Hepatic stellate cell (primary cell): ENCODE measurements around the gene NAA80.

Source experiments
- DNase-seq: peaks from one replicate; pipeline ENCODE4 v3.0.0; 2011; ENCODE audit warnings: low spot score

NAA80 gene

DNA sequence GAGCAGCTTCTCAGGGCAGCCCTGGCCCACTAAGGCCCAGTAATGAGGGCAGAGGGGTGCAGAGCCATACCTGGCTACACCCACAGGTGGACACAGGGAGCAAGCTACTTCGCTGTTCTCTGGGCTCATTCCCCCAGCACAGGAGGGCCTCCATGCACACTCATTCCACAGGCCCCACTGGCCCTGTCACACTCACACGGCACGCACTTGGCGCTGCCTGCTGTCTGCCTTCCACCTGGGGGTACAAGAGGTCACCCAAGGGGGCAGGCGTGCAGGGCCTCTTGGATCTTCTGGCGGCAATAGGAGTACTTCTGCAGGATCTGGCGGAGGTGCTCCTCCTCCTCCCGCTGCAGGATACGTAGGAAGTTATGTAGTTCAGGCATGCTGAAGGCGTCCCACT is 31.1 kb upstream of the NAA80 start:
- no peak for DNase-seq

DNA sequence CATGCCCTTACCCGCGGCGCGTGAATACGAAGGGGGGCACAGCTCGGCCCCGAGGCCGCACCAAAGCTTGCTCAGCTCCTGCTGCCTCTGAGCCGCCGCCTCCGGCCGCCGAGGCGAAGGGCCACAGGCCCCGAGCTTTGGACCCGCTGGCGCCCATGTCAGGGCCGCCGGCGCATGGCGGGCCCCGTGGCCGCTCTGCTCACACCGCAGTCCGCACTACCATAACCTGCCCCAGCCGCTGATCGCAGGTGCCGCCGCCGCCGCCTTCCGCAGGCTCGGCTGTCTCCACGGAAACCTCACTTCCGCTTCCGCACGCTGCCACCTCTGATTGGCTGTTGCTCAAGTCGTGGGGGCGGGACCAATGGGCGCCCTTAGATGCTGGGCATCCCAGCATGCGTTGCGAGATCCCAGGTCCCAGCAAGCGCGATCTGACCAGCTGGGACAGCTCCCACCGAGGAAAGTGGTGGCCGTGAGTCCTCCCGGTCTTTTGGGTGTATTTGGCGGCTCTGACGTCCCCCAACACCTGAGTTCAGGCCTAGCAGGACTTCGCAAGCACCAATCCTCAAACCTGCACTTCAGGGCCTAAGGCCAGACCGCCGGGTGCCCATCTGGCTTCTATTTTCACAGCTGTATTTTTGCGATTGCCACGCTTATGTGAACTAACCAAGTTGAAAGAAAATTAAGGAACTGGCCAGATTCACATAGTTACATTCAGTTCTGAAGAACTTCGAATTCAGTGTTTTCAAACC is 28.9 kb upstream of the NAA80 start, which contains the start of gene TUSC2:
TUSC2 (minus strand) TSS at position 281 of the 749 bp plus-strand sequence; CDS start at position 157, 124 bp downstream.
- DNase-seq, result peak; percentile 99

DNA sequence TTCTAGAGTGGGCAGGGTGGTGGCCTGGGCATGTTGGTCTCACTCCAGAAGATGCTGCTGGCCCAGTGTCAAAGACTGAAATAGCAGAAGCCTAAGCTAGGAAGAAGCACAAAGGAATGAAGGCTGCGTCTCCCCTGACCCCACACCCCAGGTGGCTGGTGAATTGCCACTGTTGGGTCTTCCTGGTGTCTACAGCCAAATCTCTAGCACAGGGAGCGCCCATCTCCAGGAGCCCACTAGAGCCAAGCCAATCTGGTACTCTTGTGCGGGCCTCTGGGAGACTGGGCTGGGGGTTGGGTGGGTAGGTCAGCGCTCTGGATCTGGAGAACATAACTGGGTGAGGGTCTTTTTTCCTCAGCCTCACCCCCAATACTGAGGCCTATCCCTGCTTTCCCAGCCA is 27.9 kb upstream of the NAA80 start:
- DNase-seq, result no peak

DNA sequence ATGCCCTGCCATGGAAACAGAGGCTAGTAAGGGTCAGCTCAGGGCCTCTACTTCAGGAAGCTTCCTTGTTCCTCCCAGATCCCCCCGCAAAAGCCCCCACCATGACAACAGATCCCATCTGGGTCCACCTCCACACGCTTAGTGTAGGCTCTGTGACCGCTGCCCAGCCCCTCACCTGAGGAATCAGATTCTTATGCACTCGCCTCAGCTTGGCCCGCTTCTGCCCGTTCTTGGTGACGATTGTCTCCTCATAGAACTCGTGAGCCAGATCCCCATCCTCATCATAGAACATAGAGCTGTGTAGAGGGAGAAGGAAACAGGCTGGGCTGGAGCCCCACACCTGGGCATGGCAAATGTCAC is 27.0 kb upstream of the NAA80 start:
- no peak for DNase-seq

DNA sequence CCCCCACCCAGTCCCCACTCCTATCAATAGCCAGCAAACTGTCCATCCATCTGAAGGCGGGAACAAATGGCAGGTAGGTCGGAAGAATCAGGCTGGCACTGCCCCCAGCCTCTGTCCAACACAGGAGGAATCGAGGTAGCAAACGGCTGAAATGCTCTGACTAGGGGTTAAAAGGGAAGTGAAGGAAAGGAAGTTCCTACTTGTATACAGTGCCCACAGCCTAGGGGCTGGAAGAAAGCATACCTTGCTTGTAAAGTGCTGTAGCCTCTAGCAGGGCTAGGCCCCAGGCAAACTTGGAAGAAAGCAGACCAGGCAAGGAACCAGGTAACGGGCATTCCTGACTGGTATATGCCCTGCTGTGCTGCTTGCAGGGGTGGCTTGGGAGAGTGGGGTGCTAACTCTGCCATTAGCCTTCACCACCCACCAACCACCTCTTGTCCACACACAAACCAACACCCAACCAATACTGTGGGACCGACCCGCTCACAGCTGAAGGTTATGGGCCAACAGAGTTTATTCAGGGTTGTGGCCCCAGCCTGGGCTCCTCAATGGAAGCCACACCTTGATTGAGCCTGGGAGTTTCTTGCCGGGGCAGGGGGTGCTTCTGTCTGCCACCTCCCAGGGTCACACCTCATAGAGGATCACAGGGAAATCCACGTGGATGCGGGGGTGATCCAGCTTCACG is 26.4 kb upstream of the NAA80 start:
- no peak for DNase-seq

DNA sequence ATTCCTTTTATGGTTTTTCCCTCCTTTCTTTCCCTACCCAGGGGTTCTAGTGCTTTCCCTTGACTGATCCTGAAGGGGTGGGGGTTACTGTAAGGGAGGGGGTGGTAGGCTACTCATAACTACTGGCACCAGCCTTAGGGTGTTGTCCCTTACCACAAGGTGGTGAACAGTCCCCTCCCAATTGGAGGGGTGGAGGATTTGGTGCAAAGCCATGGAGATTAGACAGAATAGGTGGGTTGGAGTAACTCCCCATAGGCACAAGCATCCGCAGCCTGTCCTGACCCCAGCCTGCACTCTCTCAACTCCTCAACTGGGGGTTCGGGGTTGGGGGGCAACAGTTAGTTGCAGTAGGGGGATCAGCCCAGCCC is 25.9 kb upstream of the NAA80 start:
- DNase-seq, result no peak

DNA sequence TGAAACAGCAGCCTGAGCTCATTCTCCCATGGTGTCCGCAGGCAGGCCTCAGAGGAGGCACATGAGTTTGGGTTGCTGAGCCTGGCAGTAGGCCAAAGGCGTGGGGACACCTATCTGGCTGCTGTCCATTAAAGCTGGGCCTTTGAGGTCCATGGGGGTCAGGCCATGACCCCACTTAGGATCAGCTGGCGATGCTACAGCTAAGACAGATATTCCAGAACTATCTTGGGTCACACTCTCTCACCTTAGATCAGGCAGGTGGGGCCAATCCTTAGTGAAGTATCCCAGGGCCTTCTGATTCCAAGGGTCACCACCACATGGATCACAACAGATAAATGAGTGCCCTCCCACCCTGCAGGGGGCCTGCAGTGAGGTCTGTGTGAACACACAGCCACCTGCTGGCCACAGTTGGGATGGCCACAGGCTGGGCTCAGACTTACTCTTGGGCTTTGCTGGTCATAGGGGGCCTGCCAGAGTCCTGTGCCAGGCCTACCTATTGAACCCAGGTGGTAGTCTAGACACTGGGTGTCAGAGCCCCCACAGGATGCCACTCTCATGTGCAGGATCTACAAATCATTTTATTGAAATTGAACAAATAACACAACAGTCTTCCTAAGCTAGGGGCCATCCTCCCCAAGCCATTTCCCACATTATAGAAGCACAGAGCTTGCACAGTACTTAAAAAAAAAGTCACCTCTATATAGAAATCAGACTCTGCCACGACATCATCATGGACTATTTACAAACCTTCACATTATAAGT is 25.3 kb upstream of the NAA80 start:
- peak; percentile 81 for DNase-seq

DNA sequence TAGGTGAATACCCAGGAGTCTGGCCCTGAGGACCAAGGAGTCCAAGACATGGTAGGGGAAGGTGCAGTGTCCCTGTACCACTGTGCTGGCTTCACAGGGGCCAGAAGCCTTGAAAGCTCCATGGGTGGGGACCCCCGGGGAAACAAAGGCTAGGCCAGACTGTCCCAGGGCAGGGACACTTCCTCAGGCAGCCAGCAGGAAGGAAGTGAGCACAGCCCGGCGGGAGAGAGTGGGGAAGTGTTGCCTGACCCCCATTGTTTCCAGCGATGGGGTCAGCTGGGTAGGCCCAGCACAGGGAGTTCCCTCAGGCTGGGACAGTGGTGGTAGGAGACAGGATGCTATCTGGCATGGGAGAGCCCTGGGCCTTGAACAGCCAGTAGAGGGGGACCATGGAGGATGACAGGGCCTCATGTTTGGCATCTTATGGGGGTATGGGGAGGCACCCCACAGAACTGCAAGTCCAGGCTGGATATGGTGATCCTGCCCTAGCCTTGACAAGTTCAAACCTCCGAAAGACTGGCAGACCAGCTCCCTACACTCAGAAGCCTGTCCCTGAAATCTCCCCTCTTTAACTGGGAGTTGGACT is 24.5 kb upstream of the NAA80 start:
- no peak for DNase-seq

DNA sequence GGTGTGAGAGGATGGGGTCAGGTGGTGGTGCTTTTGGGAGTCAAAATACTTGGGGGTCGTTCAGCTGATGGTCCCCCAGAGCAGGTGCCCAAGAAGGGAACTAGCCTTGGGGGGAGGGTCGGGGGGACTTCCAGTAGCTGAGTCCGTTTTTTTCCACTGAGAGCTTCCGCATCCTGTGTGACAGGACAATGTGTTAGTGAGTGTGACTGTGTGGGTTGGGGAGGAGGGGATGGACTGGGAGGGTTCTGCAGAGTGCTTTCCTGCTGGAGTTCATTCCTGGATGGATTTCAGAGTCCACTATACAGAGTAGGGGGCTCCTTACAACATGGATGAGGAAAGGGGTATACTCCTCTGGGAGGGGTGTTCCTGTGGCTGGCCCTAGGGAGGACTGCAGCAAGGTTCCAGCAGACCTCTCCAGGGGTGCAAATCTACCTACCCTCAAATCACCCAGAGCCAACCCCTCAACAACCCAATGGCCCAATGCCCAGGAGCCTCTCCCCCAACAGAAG is 23.9 kb upstream of the NAA80 start:
- DNase-seq, result no peak

DNA sequence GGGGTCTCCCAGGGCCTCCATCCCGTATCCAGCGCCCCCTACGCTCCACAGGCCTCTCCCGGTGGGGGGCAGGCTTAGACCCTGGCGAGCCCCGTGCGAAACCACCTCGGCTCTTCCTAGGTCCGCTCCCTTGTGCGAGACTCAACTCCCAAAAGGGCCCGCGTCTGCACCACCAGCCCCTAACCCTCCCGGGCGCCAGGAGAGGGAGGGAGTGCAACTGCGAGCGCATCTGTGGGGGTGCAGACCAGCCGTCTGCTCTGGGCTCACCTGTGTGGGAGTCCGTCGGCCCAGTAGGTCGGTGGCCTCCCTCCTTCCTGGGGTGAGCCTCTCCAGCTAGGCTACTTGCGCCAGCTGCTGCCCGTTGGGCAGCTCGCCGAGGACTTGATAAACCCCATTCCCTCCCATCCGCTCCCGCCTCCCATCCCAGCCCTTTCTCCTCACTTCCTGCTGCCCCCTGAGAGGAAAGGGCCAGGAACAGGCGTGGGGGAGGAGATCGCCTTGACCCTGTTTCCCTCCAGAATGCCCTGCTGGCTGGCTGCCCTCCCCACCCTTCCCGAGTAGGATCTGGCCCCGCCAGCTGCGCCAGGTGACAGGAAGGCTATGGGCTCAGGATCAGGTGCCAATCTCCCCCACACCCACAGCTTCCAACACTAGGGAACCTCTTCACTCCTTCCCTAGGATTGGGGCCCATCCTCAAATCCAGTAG is 23.3 kb upstream of the NAA80 start, which contains the start of gene HYAL2:
HYAL2 (minus strand) TSS at position 360 of the 706 bp plus-strand sequence. CDS start 2,256 bp downstream, outside the sequence.
- DNase-seq, result no peak

DNA sequence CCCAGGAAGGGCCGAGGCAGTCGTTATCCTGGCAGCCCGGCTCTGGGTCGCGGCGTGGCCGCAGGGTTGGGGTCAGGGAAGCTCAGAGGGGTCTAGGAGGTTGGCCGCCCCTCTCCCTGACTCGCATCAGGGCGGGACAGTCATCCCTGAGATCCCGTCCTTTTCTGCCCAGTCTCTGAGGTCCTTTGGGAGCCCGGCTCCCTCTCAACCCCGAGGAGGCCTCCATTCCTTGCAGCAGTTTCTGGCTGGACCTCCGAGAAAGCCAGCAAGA is 22.8 kb upstream of the NAA80 start:
- no peak for DNase-seq

DNA sequence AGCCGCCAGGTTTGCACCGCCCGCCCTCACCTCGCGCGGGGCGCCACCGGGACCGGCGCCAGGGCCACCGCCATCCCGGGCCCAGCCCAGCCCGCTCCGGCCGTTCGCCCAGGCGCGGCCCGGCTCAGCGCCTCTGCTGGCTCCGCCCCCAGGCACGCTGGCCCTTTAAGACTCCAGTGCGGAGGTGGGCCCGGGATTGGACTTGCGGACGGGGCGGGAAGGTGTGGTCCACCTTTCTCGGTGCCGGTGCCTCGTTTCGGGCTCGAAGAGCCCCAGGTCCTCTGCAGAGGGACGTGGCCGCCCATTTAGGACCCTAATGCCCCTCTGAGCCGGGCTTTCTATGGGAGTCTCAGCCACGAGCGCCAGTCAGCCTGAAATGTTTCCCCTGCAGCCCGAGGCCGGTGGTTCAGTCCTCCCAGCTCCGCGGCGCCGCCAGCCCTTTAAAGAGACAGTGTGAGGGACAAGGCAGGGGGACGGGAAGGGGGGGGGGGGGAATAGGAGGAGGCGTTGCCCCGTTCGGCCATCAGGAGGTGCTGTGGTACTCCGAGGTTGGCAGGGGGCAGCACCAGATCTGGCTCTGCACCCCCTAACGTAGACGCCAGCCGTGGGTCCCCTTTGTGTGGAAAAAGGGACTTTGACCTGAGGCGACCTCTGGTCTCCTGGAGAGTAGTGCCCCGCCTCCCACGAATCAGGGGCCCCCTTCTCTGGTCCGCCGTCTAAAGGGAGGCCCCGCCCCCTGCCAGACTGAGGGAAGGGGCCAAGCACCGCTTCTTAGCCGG is 22.3 kb upstream of the NAA80 start:
- DNase-seq, result peak; percentile 96

DNA sequence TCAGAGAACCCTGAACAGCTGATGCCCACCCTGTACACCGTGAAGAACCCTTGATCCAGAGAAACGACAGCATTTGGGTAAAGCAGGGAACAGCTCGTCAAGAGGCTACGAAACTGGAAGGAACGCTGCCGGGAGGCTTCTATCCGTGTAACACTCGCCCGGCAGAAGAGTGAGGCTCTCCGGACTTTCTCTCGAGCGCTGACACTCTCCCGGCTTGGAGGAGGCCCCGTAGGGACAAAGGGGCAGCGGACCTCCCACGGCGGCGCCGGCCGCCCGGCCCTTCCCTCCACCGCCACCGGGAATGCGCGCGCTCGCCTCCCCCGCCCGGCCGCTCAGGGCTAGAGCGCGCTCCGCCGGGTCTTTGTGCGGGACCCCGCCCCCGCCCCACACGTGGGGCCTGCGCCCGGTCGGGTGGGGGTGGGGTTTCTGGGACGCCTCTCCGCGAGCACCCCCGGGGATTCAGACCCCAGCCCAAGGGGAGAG is 21.7 kb upstream of the NAA80 start:
- peak; percentile 79 for DNase-seq

DNA sequence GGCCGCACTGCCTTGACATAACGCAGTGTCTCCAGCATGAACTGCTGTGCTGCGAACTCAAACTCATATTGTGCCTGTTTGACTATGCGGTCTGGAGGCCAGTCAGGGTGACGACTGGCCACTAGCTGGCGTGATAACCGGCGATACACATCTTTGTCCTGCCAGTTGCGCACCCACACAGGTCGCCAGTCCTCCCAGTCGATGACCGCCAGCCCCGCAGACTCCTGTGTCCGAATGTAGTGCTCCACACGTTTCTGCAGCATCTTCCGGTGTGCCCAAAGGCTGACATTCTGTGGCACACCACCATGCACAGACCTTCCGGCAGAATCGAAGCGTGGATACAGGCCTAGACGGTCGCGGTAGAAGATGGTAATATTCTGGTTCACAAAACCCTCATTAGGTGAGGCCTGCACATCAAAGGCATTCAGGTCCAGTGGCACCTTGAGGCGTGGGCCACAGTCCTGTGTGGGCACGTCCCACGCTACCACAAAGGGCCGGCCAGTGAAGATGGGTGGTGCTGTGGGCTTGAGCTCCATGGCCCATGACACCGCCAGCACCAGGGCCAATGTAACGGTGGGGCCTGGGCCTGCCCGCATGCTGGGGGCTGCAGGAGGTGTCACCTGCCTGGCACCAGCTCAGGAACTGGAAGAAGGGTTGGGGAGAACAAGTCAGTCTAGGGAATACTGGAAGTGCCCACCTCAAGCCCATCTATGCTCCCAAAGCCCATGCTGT is 20.9 kb upstream of the NAA80 start:
- DNase-seq, result no peak

DNA sequence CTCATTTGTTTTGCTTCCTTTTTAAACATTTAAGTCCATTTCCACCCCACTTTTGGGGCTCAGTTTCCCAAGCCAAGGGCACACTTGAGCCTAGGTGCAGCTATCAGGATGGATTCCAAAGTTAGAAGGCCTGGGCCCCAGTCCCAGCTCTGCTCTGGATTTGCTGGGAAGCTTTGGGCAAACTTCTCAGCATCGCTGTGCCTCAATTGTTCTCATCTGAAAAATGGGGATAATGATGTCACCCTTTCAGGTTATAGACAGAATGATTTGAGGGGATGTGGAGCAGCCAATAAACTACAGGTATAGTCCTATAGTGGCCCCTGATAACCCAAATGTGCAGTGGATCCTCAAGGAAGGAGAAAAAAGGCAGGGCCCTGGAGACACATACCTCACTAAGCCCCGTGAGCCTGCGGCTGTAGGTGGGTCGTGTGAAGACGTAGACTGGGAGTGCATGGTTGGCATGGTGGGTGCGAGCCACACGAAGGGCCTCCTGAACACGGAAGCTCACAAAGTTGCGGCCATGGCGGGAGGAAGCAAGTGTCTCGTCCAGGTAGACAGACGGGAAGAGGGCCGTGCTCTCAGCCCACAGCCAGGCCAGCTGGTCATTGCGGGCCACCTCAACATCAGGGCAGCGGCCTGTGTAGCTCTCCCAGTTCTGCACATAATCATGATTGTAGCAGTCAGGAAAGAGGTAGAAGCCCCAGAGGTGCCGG is 20.1 kb upstream of the NAA80 start:
- DNase-seq, result no peak

DNA sequence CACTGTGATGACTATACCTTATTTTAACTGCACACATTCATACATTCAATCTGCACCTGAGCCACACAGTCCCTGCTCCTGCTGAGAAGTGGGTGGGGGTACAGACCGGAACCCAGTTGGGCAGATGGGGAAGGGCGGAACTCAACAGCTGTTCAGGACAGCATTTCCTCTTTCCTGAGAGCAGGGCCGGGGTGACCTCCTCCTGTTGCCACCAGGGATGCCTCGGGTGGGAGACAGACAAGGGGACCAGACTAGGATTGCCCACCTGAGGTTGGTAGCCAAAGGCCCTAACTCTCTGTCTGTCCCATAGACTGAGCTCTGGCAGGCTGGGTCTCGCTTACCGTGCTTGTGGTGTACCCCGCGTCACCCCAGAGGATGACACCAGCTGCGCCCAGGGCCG is 19.4 kb upstream of the NAA80 start:
- no peak for DNase-seq

DNA sequence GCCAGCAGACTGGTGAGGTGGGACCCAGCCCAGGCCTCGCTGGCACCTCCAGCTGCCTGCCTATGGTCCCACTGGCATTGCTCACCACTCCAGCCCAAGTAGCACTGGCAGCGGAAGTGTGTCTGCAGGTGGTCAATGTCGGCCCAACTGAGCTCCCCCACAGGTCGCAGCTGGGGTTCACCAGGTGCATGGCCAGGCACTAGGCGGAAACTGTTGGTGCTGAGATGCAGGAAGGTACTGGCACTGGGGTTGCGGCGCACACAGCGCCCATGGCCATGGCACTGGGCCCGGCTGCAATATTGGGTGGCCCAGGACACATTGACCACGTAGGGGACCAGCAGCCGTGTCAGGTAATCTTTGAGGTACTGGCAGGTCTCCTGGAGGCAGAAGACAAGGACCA is 19.0 kb upstream of the NAA80 start:
- DNase-seq, result no peak

DNA sequence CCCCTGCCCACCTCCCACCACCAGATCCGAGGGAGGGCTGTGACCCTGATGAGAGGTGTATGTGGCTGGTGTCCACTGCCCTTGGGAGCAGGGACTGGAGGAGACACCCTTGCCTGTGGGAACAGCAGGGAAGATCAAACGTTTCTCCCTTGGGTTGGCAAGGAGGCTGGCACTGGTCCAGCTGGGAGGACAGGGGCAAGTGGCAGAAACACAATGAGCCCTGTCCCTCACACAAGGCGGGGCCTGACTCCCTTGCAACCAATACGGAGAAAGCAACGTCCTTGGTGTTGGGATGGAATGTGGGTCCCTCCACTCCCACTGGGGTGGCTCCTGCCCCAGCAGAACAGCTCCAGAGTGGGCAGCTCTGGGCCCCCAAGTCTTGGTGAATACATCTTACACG is 18.1 kb upstream of the NAA80 start:
- no peak for DNase-seq

DNA sequence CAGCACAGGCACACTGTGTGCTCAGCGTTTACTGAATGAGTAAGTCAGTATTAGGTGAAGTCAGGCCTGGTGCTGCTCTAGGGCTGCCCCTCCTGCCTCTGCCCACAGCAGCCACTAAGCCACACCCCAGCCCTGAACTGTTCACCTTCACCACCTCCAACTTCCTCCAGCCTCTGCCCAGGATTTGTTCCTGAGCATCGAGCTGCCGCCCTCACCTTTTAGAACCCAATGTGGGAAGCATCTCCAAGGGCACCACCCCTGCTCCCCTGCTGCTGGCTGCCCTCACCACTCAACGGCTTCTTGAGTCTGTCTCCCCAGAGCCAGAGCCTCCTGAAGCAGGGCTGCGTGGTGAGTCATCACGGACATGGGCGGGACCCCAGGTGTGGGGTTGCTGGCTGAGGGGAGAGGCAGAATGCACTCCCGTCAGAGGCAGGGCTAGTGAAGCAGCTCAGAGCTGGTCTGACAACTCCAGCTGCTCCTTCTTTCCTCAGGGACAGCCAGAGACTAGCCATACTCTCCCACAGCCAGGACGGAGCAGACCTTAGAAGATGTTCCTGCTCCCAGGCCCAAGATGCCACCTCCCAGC is 17.5 kb upstream of the NAA80 start:
- no peak for DNase-seq
